ENCODE data around the gene TPK1.

Gene TPK1

GRCh38 chr7:144518360-144518759, 317.5 kb downstream of the TPK1 start:
- no peak for DNase-seq

GRCh38 chr7:144517749-144518148, 318.1 kb downstream of the TPK1 start:
- DNase-seq, result no peak

GRCh38 chr7:144516729-144517525, 318.9 kb downstream of the TPK1 start:
- DNase-seq, result no peak

- no peak for DNase-seq
Measured at GRCh38 chr7:144513334-144513733, 322.5 kb downstream of the TPK1 start.

- DNase-seq, result no peak
Measured at GRCh38 chr7:144510621-144511020, 325.2 kb downstream of the TPK1 start.

GRCh38 chr7:144508702-144509101, 327.2 kb downstream of the TPK1 start:
- DNase-seq, result no peak

- DNase-seq, result no peak
Measured at GRCh38 chr7:144503215-144503614, 332.6 kb downstream of the TPK1 start.

- DNase-seq, result no peak
Measured at GRCh38 chr7:144500225-144500624, 335.6 kb downstream of the TPK1 start.

- no peak for DNase-seq
Measured at GRCh38 chr7:144497282-144497681, 338.6 kb downstream of the TPK1 start.

- no peak for DNase-seq
Measured at GRCh38 chr7:144494355-144494754, 341.5 kb downstream of the TPK1 start.

GRCh38 chr7:144489504-144489903, 346.3 kb downstream of the TPK1 start:
- DNase-seq, result no peak

GRCh38 chr7:144488977-144489376, 346.9 kb downstream of the TPK1 start:
- no peak for DNase-seq

- no peak for DNase-seq
Measured at GRCh38 chr7:144487901-144488300, 348.0 kb downstream of the TPK1 start.

GRCh38 chr7:144484445-144484844, 351.4 kb downstream of the TPK1 start:
- DNase-seq, result no peak

- no peak for DNase-seq
Measured at GRCh38 chr7:144483189-144483588, 352.7 kb downstream of the TPK1 start.

GRCh38 chr7:144481833-144482232, 354.0 kb downstream of the TPK1 start:
- DNase-seq, result no peak

GRCh38 chr7:144477348-144477747, 358.5 kb downstream of the TPK1 start:
- DNase-seq, result no peak

- DNase-seq, result no peak
Measured at GRCh38 chr7:144474800-144475615, 360.8 kb downstream of the TPK1 start.

GRCh38 chr7:144474363-144474762, 361.5 kb downstream of the TPK1 start:
- DNase-seq, result no peak

- DNase-seq, result no peak
Measured at GRCh38 chr7:144473908-144474307, 361.9 kb downstream of the TPK1 start.

- DNase-seq, result no peak
Measured at GRCh38 chr7:144470078-144470477, 365.8 kb downstream of the TPK1 start.

- DNase-seq, result no peak
Measured at GRCh38 chr7:144468990-144469732, 366.7 kb downstream of the TPK1 start.

- DNase-seq, result no peak
Measured at GRCh38 chr7:144459635-144460034, 376.2 kb downstream of the TPK1 start.

- DNase-seq, result no peak
Measured at GRCh38 chr7:144455040-144455404, 380.8 kb downstream of the TPK1 start.
